ENCODE data around the gene ISG20. TPM values are rescaled to one million over a fixed set of nuclear protein-coding genes. Genes with fewer than 3 reads are reported as not detected.

Gene ISG20
- total RNA-seq, 4 donors from 2014 or later, result 14.3 to 47.8 (median 35.1) TPM

GRCh38 chr15:88617790-88618189 lies 21.0 kb upstream of the ISG20 start:
- no peaks in the 10 kb centered on the region for H3K9me3 ChIP-seq
- peaks cover 6 to 9% of the 10 kb centered on the region in 2 donors for H3K4me1 ChIP-seq
- H3K27ac ChIP-seq, result no peak overlapping the region
- TF ChIP-seq POLR2A (IDR thresholded peaks at IDR 0.05), result no peak
- TF ChIP-seq, protein P1, sequence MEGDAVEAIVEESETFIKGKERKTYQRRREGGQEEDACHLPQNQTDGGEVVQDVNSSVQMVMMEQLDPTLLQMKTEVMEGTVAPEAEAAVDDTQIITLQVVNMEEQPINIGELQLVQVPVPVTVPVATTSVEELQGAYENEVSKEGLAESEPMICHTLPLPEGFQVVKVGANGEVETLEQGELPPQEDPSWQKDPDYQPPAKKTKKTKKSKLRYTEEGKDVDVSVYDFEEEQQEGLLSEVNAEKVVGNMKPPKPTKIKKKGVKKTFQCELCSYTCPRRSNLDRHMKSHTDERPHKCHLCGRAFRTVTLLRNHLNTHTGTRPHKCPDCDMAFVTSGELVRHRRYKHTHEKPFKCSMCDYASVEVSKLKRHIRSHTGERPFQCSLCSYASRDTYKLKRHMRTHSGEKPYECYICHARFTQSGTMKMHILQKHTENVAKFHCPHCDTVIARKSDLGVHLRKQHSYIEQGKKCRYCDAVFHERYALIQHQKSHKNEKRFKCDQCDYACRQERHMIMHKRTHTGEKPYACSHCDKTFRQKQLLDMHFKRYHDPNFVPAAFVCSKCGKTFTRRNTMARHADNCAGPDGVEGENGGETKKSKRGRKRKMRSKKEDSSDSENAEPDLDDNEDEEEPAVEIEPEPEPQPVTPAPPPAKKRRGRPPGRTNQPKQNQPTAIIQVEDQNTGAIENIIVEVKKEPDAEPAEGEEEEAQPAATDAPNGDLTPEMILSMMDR (IDR thresholded peaks at IDR 0.05), result no peak
- H3K27me3 ChIP-seq, result no peaks in the 10 kb centered on the region
- intact Hi-C loops (cut with DNase I), result loop anchor here (5.0 kb wide), 1 partner anchor 150 kb away; the partner anchor contains the start of genes MRPL46 and MRPS11
- no peaks in the 10 kb centered on the region for H3K36me3 ChIP-seq
- no peak for DNase-seq
- no peak overlapping the region for H3K4me3 ChIP-seq (replicated peaks in 1 of 3)
- 53 to 69% methylated on average over 1 of the region's 1 CpG for WGBS, 2 donors

- no peak for DNase-seq
- no peaks in the 10 kb centered on the region for H3K27me3 ChIP-seq
- H3K36me3 ChIP-seq, result no peaks in the 10 kb centered on the region
- no peaks in the 10 kb centered on the region for H3K9me3 ChIP-seq
- H3K4me3 ChIP-seq (replicated peaks in 1 of 3), result no peak overlapping the region
- intact Hi-C loops (cut with DNase I), result loop anchor here (5.0 kb wide), 1 partner anchor 151 kb away; the partner anchor contains the start of genes MRPL46 and MRPS11
- TF ChIP-seq POLR2A (IDR thresholded peaks at IDR 0.05), result no peak
- TF ChIP-seq, protein P1 (IDR thresholded peaks at IDR 0.05), result no peak
- H3K4me1 ChIP-seq, result peaks cover 10 to 18% of the 10 kb centered on the region in 2 donors
- H3K27ac ChIP-seq, result no peak overlapping the region
Measured at GRCh38 chr15:88618686-88619085, 20.1 kb upstream of the ISG20 start.

- no peak for DNase-seq
- no peak for TF ChIP-seq POLR2A (IDR thresholded peaks at IDR 0.05)
- TF ChIP-seq, protein P1 (IDR thresholded peaks at IDR 0.05), result no peak
- no peaks in the 10 kb centered on the region for H3K9me3 ChIP-seq
- H3K4me1 ChIP-seq, result peaks cover 18 to 29% of the 10 kb centered on the region in 2 donors
- H3K36me3 ChIP-seq, result no peaks in the 10 kb centered on the region
- no peak overlapping the region for H3K4me3 ChIP-seq (replicated peaks in 1 of 3)
- intact Hi-C loops (cut with DNase I), result loop anchor here (5.0 to 10.0 kb wide), 3 partner anchors 152 to 275 kb away; partner anchors contain the start of genes HAPLN3, MRPL46 and MRPS11
- no peaks in the 10 kb centered on the region for H3K27me3 ChIP-seq
- H3K27ac ChIP-seq, result no peak overlapping the region
- WGBS, 2 donors, result 77 to 84% methylated on average over 2 of the region's 2 CpGs
Measured at GRCh38 chr15:88619796-88620195, 19.0 kb upstream of the ISG20 start.

GRCh38 chr15:88620995-88621772 lies 17.6 kb upstream of the ISG20 start, which contains the start of gene AEN:
AEN (plus strand) TSS chr15:88621340; CDS start chr15:88626210, 4,870 bp downstream.
- Histone ChIP-seq H3K27ac (peak within 1 kb of the TSS; percentile 34 to 86 (median 82)), H3K27me3 (no peaks in the 10 kb centered on the region), H3K4me1 (peaks cover 20 to 37% of the 10 kb centered on the region in 2 donors), H3K9me3 (no peaks in the 10 kb centered on the region), H3K4me3 (replicated peaks in 1 of 3) (peak within 1 kb of the TSS; percentile 50 to 98 (median 92)), H3K36me3 (peaks cover 1 to 2% of the 10 kb centered on the region in 2 donors)
- TF ChIP-seq, protein P1 (IDR thresholded peaks at IDR 0.05), result no peak
- TF ChIP-seq POLR2A (IDR thresholded peaks at IDR 0.05), result peak in 1 of 2 donors; percentile 55
- 0 to 1% methylated on average over 10 to 51 of the region's 71 CpGs for WGBS, 2 donors
- peak; percentile 96 to 97 for DNase-seq
- intact Hi-C loops (cut with DNase I), result loop anchor here (10.0 kb wide), 2 partner anchors 214 to 274 kb away; partner anchors contain the start of gene HAPLN3

Measured in thyroid gland (tissue), 4 donors.